Activated CD4-positive, alpha-beta memory T cell treated with anti-CD3 and anti-CD28 coated beads for 36 hours (primary cell): ENCODE measurements around the gene OR2L2. TPM values are rescaled to one million over a fixed set of nuclear protein-coding genes. Genes with fewer than 3 reads are reported as not detected.
"Not testable (repeated sequence)": the region's sequence is repeated elsewhere in the genome, so short reads cannot be mapped to it uniquely, and the experiment has no call there.

Source experiments
- CTCF ChIA-PET: fragments of 350-600 bp; sonication (Branson Sonifier 250); formaldehyde crosslinking; loops from one replicate; lab custom pipeline; 2021; ENCODE audit warnings: antibody characterized with exemption, inconsistent platforms; lab: Charles Lee
- POLR2A ChIA-PET: fragments of 350-600 bp; sonication (Branson Sonifier 250); formaldehyde crosslinking; loops from one replicate; lab custom pipeline; 2021; ENCODE audit warnings: antibody characterized with exemption; lab: Charles Lee
- DNase-seq: peaks from one replicate; pipeline ENCODE4 v3.0.0-alpha.2; 2020
- H3K27ac Mint-ChIP-seq: one replicate; pipeline ENCODE4 v1.8.0; 2021; ENCODE audit warnings: mixed read lengths
- H3K27me3 Mint-ChIP-seq: one replicate; pipeline ENCODE4 v1.8.0; 2021; ENCODE audit warnings: mixed read lengths
- H3K36me3 Mint-ChIP-seq: one replicate; pipeline ENCODE4 v1.8.0; 2021; ENCODE audit warnings: mixed read lengths
- H3K4me1 Mint-ChIP-seq: one replicate; pipeline ENCODE4 v1.8.0; 2021; ENCODE audit warnings: low read depth, mixed read lengths
- H3K4me3 Mint-ChIP-seq: one replicate; pipeline ENCODE4 v1.8.0; 2021; ENCODE audit warnings: mild to moderate bottlenecking, mixed read lengths
- H3K9me3 Mint-ChIP-seq: one replicate; pipeline ENCODE4 v1.8.0; 2021; ENCODE audit warnings: mixed read lengths
- intact Hi-C: fragments of 100-400 bp; cut with micrococcal nuclease; formaldehyde crosslinking; loops from one replicate; pipeline ENCODE4 v1.15.1; 2023
- total RNA-seq, 2 experiments: library from RNA; stranded (reverse); gene quantifications; one replicate each; pipeline ENCODE4 v1.2.3, GENCODE V29; 2021

OR2L2 gene
- total RNA-seq, 2 experiments from 2014 or later: 0.07 TPM; not detected in 1

DNA sequence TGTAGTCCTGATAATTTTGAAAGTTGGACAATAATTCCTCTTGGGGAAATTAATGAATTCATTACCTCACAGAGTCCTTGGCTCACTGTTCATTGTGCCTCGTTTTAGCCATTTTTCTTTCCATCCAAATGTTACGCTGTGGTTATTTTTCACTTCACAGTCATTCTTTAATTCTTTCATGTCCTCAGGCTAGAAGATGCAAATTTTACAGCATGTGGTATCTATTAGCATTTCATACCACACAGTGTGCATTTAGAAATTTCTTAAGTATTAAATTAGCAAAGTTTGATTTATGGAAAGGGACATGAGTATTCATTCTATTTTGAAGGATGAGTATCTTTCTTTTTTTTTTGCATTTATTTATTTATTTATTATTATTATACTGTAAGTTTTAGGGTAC lies 35.2 kb downstream of the OR2L2 start:
- CTCF ChIA-PET: no interaction called here
- intact Hi-C loops: no loop called here
- Mint-ChIP-seq H3K27me3 (no peaks in the 10 kb centered on the region), H3K9me3 (peaks cover 11% of the 10 kb centered on the region), H3K4me1 (no peaks in the 10 kb centered on the region), H3K36me3 (no peaks in the 10 kb centered on the region), H3K4me3 (no peak overlapping the region), H3K27ac (no peak overlapping the region)
- POLR2A ChIA-PET: no interaction called here
- no peak for DNase-seq

DNA sequence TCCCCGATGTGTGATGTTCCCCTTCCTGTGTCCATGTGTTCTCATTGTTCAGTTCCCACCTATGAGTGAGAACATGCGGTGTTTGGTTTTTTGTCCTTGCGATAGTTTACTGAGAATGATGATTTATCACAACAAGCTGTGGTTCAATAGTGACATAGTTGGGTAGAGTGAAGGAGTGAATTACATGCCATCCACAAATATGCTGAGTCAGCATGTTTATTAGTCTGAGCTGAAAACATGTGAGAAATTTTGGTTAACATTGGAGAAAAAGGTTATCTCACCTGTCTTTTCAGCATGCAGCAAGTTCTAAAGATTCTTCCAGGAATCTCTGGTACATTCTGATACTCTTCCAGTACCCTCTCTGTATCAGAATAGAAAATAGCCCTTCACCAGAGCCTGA lies 35.7 kb downstream of the OR2L2 start:
- ChIA-PET CTCF (no interaction called here), POLR2A (no interaction called here)
- H3K4me3 Mint-ChIP-seq: no peak overlapping the region
- no peak overlapping the region for H3K27ac Mint-ChIP-seq
- DNase-seq: no peak
- peaks cover 12% of the 10 kb centered on the region for H3K9me3 Mint-ChIP-seq
- no peaks in the 10 kb centered on the region for H3K36me3 Mint-ChIP-seq
- H3K27me3 Mint-ChIP-seq: no peaks in the 10 kb centered on the region
- no peaks in the 10 kb centered on the region for H3K4me1 Mint-ChIP-seq
- intact Hi-C loops: no loop called here

DNA sequence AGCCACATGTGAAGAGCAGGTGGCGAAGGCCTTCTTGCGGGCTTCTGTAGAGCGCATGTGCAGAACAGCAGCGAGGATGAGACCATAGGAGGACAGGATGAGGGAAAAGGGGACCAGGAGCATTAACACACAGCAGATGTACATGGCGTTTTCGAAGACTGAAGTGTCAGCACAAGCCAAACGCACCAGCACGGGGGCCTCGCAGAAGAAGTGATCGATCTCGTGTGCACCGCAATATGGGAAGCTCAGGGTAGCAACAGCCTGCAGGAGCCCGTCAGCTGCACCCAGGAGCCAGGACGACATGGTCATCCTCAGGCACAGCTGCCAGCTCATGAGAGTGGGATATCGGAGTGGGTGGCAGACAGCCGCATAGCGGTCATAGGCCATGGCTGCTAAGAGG lies 54.0 kb downstream of the OR2L2 start:
- H3K27ac Mint-ChIP-seq, H3K36me3 Mint-ChIP-seq, CTCF ChIA-PET, POLR2A ChIA-PET, H3K4me1 Mint-ChIP-seq, H3K4me3 Mint-ChIP-seq, intact Hi-C loops, H3K9me3 Mint-ChIP-seq, DNase-seq, H3K27me3 Mint-ChIP-seq: not testable (repeated sequence)

Other genes starting within 250 kb of the OR2L2 start
- not detected for gene OR14A16, start 206.0 kb upstream of the OR2L2 start, total RNA-seq
- not detected for gene OR11L1, start 188.2 kb upstream of the OR2L2 start, total RNA-seq
- under 1 TPM in 1 of 2 experiments, not detected in 1; 0.19 TPM for gene TRIM58, start 172.9 kb upstream of the OR2L2 start, total RNA-seq
- not detected for gene OR2W3, start 134.5 kb upstream of the OR2L2 start, total RNA-seq
- gene OR2T8, start 109.8 kb upstream of the OR2L2 start, total RNA-seq: not detected
- gene OR2AJ1, start 105.2 kb upstream of the OR2L2 start, total RNA-seq: not detected
- not detected for gene OR2L8, start 81.2 kb upstream of the OR2L2 start, total RNA-seq
- not detected for gene OR2AK2, start 64.8 kb upstream of the OR2L2 start, total RNA-seq
- not detected for gene OR2L5, start 16.4 kb upstream of the OR2L2 start, total RNA-seq
- not detected for gene OR2L3, start 16.8 kb downstream of the OR2L2 start, total RNA-seq
- not detected for gene OR2L13, start 65.1 kb downstream of the OR2L2 start, total RNA-seq
- gene OR2M5, start 115.1 kb downstream of the OR2L2 start, total RNA-seq: not detected
- gene OR2M2, start 144.8 kb downstream of the OR2L2 start, total RNA-seq: not detected
- not detected for gene OR2M3, start 167.2 kb downstream of the OR2L2 start, total RNA-seq
- not detected for gene OR2M4, start 201.3 kb downstream of the OR2L2 start, total RNA-seq
- not detected for gene OR2T33, start 247.9 kb downstream of the OR2L2 start, total RNA-seq